NCI-H2227 treated with DMSO at 0.1 percent for 48 hours (cell line): ENCODE measurements around the gene EFCAB9.
"Not testable (repeated sequence)": the region's sequence is repeated elsewhere in the genome, so short reads cannot be mapped to it uniquely, and the experiment has no call there.

ENCODE experiments used
- DNase-seq: peaks from one replicate; lab custom pipeline; 2025; lab: John Stamatoyannopoulos, UW

Gene EFCAB9

GRCh38 chr5:172193872-172194271, at the start of gene EFCAB9:
EFCAB9 (plus strand) TSS chr5:172194172; CDS start chr5:172194173, 1 bp downstream.
- DNase-seq, result no peak

GRCh38 chr5:172144291-172144815, 49.6 kb upstream of the EFCAB9 start:
- no peak for DNase-seq

GRCh38 chr5:172144931-172145869, 48.8 kb upstream of the EFCAB9 start:
- no peak for DNase-seq

- no peak for DNase-seq
Observed at GRCh38 chr5:172145870-172146747, 47.9 kb upstream of the EFCAB9 start.

- no peak for DNase-seq
Observed at GRCh38 chr5:172146748-172147092, 47.3 kb upstream of the EFCAB9 start.

GRCh38 chr5:172147857-172148256, 46.1 kb upstream of the EFCAB9 start:
- DNase-seq, result no peak

GRCh38 chr5:172148381-172148780, 45.6 kb upstream of the EFCAB9 start:
- no peak for DNase-seq

GRCh38 chr5:172149073-172149472, 44.9 kb upstream of the EFCAB9 start:
- no peak for DNase-seq

GRCh38 chr5:172149481-172149880, 44.5 kb upstream of the EFCAB9 start:
- not testable (repeated sequence) for DNase-seq

GRCh38 chr5:172150514-172151425, 43.2 kb upstream of the EFCAB9 start:
- DNase-seq, result no peak

- DNase-seq, result no peak
Observed at GRCh38 chr5:172151661-172152210, 42.2 kb upstream of the EFCAB9 start.

GRCh38 chr5:172153695-172154094, 40.3 kb upstream of the EFCAB9 start:
- DNase-seq, result no peak

- not testable (repeated sequence) for DNase-seq
Observed at GRCh38 chr5:172155101-172155500, 38.9 kb upstream of the EFCAB9 start.

GRCh38 chr5:172156541-172156994, 37.4 kb upstream of the EFCAB9 start:
- no peak for DNase-seq

GRCh38 chr5:172159016-172159415, 35.0 kb upstream of the EFCAB9 start:
- no peak for DNase-seq

- no peak for DNase-seq
Observed at GRCh38 chr5:172160506-172160905, 33.5 kb upstream of the EFCAB9 start.

GRCh38 chr5:172162323-172162986, 31.5 kb upstream of the EFCAB9 start:
- no peak for DNase-seq

GRCh38 chr5:172162987-172163343, 31.0 kb upstream of the EFCAB9 start:
- DNase-seq, result no peak

GRCh38 chr5:172163346-172163745, 30.6 kb upstream of the EFCAB9 start:
- DNase-seq, result no peak

- DNase-seq, result no peak
Observed at GRCh38 chr5:172164769-172165212, 29.2 kb upstream of the EFCAB9 start.

- no peak for DNase-seq
Observed at GRCh38 chr5:172165465-172165864, 28.5 kb upstream of the EFCAB9 start.
